Sigmoid colon (tissue), 7 donors: ENCODE measurements around the gene FGF5. TPM values are rescaled to one million over a fixed set of nuclear protein-coding genes. Genes with fewer than 3 reads are reported as not detected.
A peak's percentile ranks its signal among the peaks of the same experiment; 100 is the strongest.

Source experiments
- DNase-seq: peaks from one replicate; pipeline ENCODE4 v3.0.0-alpha.2; 2019
- H3K27ac ChIP-seq, 4 donors: fragments of 200-600 bp; sonication (generic); one replicate each; pipeline ENCODE4 v1.5.1; 2016 to 2019; ENCODE audit warnings: mild to moderate bottlenecking in 1 of 4
- H3K27me3 ChIP-seq, 3 donors: fragments of 200-600 bp; sonication (generic); one replicate each; pipeline ENCODE4 v1.5.1; 2019; ENCODE audit warnings: mild to moderate bottlenecking in 1 of 3
- H3K36me3 ChIP-seq, 4 donors: fragments of 200-600 bp; sonication (generic); one replicate each; pipeline ENCODE4 v1.5.1; 2016 to 2019
- H3K4me1 ChIP-seq, 4 donors: fragments of 200-600 bp; sonication (generic); one replicate each; pipeline ENCODE4 v1.5.1; 2017 to 2019
- H3K4me3 ChIP-seq, 4 donors: fragments of 200-600 bp; sonication (generic); one replicate each; pipeline ENCODE4 v1.5.1; 2017 to 2019; ENCODE audit warnings: mild to moderate bottlenecking in 2 of 4, moderate library complexity in 1 of 4
- H3K9me3 ChIP-seq, 4 donors: fragments of 200-600 bp in 3 of 4; sonication (generic) in 3 of 4; one replicate each; pipeline versions ENCODE4 v1.5.1 to v1.6.1; 2013 to 2019
- EP300 ChIP-seq, 4 donors: sonication (generic); formaldehyde crosslinking; IDR thresholded peaks; one replicate each; pipeline ENCODE4 v1.6.1; 2017; ENCODE audit warnings: antibody characterized with exemption in 4 of 4
- POLR2A ChIP-seq, 2 donors: fragments of 450-650 bp; IDR thresholded peaks; one replicate each; pipeline ENCODE4 v1.6.1; 2016; ENCODE audit warnings: antibody characterized with exemption in 2 of 2, mild to moderate bottlenecking in 2 of 2, moderate library complexity in 2 of 2
- POLR2AphosphoS5 ChIP-seq, 4 donors: sonication (generic); formaldehyde crosslinking; IDR thresholded peaks; one replicate each; pipeline ENCODE4 v1.6.1; 2017; ENCODE audit warnings: antibody characterized with exemption in 4 of 4
- WGBS, 2 donors: extraction: QIAGEN DNeasy Blood & Tissue Kit; methylation state at CpG; one replicate each; pipeline ENCODE4 v1.1.7; 2013; 5-methylcytosine and 5-hydroxymethylcytosine counted together
- intact Hi-C: fragments of 100-400 bp; cut with DNase I; formaldehyde crosslinking; loops from one replicate; pipeline ENCODE4 v1.15.1; 2023
- polyA plus RNA-seq, 3 donors: library from polyadenylated mRNA; stranded (reverse); fragments of 200-250 nt; gene quantifications; one replicate each; pipeline ENCODE4 v1.2.3, GENCODE V29; 2013
- total RNA-seq, 4 donors: library from RNA; depleted of rRNA; stranded (reverse); fragments of >200 nt; gene quantifications; one replicate each; pipeline ENCODE4 v1.1.0, GENCODE V29; 2016
- TF ChIP-seq, protein P1 (sequence below), 4 experiments: fragments of 450-650 bp in 3 of 4; fragments of 200-600 bp in 1 of 4; IDR thresholded peaks; one replicate each; pipeline ENCODE4 v1.5.1; 2016 to 2019; ENCODE audit warnings: antibody characterized with exemption in 4 of 4, mild to moderate bottlenecking in 3 of 4, moderate library complexity in 2 of 4
- donor health status: healthy with polysubstance abuse.
- donor health status: Bipolar disorder and iron deficiency.
- donor health status: healthy.

The FGF5 gene
- total and polyA plus RNA-seq, 7 donors: 0.03 to 6.2 (median 1.1) TPM; not detected in 2

DNA sequence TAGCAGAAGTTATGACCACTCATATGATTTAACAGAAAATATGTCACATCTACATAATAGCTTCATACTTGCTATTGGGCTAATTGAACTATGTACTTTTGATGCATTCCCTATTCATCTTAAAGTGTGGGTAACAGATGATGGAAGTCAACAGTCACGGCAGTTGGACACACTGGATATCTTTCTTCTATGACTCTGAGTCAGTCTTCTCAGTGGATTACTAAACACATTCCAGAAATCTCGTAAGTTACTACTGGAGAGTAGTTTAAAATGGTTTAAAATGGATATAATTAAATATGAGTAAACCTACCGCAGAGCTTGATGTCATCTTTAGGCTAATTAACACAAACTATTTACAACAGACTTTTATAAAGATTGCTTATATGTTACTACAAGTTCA, 39.0 kb downstream of the FGF5 start:
- Histone ChIP-seq H3K4me1 (peaks cover 0 to 25% (median 19%) of the 10 kb centered on the region in 4 donors), H3K27ac (peak overlapping the region in 1 of 4 donors; percentile 82), H3K27me3 (no peaks in the 10 kb centered on the region), H3K9me3 (no peaks in the 10 kb centered on the region), H3K4me3 (no peak overlapping the region), H3K36me3 (no peaks in the 10 kb centered on the region)
- 71 to 77% methylated on average over 3 of the region's 3 CpGs for WGBS, 2 donors
- intact Hi-C loops: no loop called here
- TF ChIP-seq POLR2A (IDR thresholded peaks at IDR 0.05) (no peak), EP300 (IDR thresholded peaks at IDR 0.05) (no peak)
- DNase-seq: no peak

DNA sequence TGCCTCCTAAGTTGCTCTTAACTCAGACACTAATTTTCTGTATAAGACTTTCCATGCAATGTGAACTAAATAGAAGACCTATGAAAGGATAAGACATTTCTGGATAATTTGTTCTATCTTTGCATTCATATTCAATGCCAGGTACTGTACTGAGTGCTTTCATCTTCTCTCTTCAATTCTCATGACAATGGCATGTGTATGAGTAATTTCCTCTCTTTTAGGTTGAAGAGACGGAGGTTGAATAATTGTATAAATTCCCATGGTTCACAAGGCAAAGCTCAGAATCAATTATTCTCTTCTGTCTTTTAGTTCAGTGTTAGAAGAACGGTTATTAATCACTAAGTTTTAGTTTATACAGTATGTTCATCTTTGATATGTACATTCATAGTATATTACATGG, 39.8 kb downstream of the FGF5 start:
- 88 to 90% methylated on average over 2 of the region's 2 CpGs for WGBS, 2 donors
- Histone ChIP-seq H3K4me3 (no peak overlapping the region), H3K36me3 (no peaks in the 10 kb centered on the region), H3K27me3 (no peaks in the 10 kb centered on the region), H3K4me1 (peaks cover 0 to 25% (median 19%) of the 10 kb centered on the region in 4 donors), H3K27ac (peak overlapping the region in 1 of 4 donors; percentile 82), H3K9me3 (no peaks in the 10 kb centered on the region)
- intact Hi-C loops: no loop called here
- DNase-seq: no peak
- TF ChIP-seq EP300 (IDR thresholded peaks at IDR 0.05) (no peak), POLR2AphosphoS5 (IDR thresholded peaks at IDR 0.05) (no peak), POLR2A (IDR thresholded peaks at IDR 0.05) (no peak)
- TF ChIP-seq, protein P1, sequence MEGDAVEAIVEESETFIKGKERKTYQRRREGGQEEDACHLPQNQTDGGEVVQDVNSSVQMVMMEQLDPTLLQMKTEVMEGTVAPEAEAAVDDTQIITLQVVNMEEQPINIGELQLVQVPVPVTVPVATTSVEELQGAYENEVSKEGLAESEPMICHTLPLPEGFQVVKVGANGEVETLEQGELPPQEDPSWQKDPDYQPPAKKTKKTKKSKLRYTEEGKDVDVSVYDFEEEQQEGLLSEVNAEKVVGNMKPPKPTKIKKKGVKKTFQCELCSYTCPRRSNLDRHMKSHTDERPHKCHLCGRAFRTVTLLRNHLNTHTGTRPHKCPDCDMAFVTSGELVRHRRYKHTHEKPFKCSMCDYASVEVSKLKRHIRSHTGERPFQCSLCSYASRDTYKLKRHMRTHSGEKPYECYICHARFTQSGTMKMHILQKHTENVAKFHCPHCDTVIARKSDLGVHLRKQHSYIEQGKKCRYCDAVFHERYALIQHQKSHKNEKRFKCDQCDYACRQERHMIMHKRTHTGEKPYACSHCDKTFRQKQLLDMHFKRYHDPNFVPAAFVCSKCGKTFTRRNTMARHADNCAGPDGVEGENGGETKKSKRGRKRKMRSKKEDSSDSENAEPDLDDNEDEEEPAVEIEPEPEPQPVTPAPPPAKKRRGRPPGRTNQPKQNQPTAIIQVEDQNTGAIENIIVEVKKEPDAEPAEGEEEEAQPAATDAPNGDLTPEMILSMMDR (IDR thresholded peaks at IDR 0.05): no peak

DNA sequence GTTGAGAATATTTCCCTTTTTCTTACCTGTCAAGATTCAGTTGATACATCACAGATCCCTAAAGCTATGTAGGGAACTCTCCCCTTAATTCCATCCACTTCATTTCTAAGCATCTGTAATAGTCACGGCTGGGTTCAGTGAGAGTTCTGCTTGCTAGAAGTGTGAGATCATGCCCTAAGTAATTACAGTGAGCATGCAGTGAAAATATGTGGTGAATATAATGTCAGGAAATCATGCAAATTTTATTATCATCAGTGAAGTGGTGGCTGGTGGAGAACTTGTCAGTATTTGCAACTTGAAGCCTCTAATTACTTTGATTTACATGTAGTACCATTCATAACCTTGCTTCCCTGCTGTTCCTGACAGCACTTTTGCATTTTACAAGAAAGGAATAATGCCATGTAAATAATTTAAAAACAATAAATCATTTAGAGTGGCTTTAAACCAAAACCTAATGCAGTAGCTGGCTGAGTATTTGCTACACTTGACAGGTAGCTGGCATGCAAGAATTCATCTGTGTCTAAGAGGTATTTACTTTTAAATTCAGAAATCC, 40.8 kb downstream of the FGF5 start:
- no peaks in the 10 kb centered on the region for H3K9me3 ChIP-seq
- peak overlapping the region; percentile 53 to 82 (median 66) for H3K27ac ChIP-seq
- H3K27me3 ChIP-seq: no peaks in the 10 kb centered on the region
- 44 to 52% methylated on average over 1 of the region's 1 CpG for WGBS, 2 donors
- intact Hi-C loops: no loop called here
- TF ChIP-seq POLR2A (IDR thresholded peaks at IDR 0.05) (no peak), POLR2AphosphoS5 (IDR thresholded peaks at IDR 0.05) (peak in 3 of 4 donors; percentile 19 to 66 (median 49))
- peak overlapping the region in 2 of 4 donors; percentile 11 to 33 for H3K4me3 ChIP-seq
- peaks cover 0 to 25% (median 19%) of the 10 kb centered on the region in 4 donors for H3K4me1 ChIP-seq
- H3K36me3 ChIP-seq: no peaks in the 10 kb centered on the region
- DNase-seq: no peak

DNA sequence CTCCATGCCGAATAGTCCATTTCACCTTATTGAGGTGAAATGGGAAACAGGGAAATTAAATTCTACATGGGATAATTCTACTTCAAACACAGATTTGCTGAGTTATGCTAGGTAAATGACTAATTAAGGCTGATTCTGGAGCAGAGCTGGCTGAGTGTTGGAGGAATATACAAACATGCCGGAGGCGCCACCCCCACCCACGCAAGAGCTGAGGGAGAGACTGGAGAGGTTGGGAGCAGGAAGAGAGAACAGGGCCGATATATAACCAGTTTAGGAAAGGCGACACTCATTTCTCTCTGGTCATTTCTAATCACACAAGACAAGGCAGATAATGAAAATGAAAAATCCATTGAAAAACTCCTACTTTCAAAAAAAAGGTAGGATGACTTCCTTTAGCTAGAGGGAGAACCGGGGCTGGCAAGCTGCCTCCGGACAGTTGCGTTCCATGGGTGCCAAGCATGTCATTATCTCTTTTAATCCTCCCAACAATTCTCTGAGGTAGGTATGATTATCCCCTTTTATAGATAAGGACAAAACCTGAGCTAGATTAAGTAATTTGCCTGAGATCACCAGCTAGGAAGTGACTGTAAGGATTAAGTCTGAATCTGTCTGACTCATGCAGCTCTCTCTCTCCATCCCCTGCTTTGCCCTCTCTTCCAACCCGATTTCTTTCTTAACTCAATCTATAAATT, 41.5 kb downstream of the FGF5 start:
- peak overlapping the region; percentile 53 to 82 (median 66) for H3K27ac ChIP-seq
- TF ChIP-seq EP300 (IDR thresholded peaks at IDR 0.05): no peak
- TF ChIP-seq POLR2AphosphoS5 (IDR thresholded peaks at IDR 0.05): no peak
- TF ChIP-seq, protein P1 (IDR thresholded peaks at IDR 0.05): no peak
- no peak for TF ChIP-seq POLR2A (IDR thresholded peaks at IDR 0.05)
- intact Hi-C loops: no loop called here
- WGBS, 2 donors: 59 to 69% methylated on average over 10 of the region's 10 CpGs
- H3K36me3 ChIP-seq: no peaks in the 10 kb centered on the region
- peak; percentile 43 for DNase-seq
- H3K4me3 ChIP-seq: peak overlapping the region in 2 of 4 donors; percentile 11 to 33
- no peaks in the 10 kb centered on the region for H3K27me3 ChIP-seq
- H3K4me1 ChIP-seq: peaks cover 0 to 25% (median 19%) of the 10 kb centered on the region in 4 donors
- no peaks in the 10 kb centered on the region for H3K9me3 ChIP-seq

DNA sequence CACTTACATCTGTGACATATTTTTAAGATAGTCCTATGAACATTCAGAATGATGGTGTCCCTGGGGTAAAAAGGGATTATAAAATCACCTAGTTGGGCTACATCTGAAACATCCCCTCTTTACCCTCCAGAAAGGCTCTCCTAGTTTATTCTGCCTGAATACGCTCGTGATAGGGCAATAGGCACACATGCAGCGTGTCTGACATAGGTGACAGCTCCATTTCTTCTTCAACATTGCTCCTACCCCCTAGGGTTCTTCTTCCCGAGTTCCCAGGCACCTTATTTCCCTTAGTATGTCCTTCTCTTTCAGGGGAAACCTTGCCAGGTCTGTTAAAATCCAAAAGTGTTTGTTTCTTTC, 42.0 kb downstream of the FGF5 start:
- no peak for TF ChIP-seq POLR2AphosphoS5 (IDR thresholded peaks at IDR 0.05)
- TF ChIP-seq EP300 (IDR thresholded peaks at IDR 0.05): no peak
- TF ChIP-seq, protein P1 (IDR thresholded peaks at IDR 0.05): no peak
- TF ChIP-seq POLR2A (IDR thresholded peaks at IDR 0.05): no peak
- no peak for DNase-seq
- Histone ChIP-seq H3K9me3 (no peaks in the 10 kb centered on the region), H3K27me3 (no peaks in the 10 kb centered on the region), H3K4me1 (peaks cover 0 to 25% (median 19%) of the 10 kb centered on the region in 4 donors), H3K27ac (peak overlapping the region in 3 of 4 donors; percentile 13 to 82 (median 63)), H3K4me3 (no peak overlapping the region), H3K36me3 (no peaks in the 10 kb centered on the region)
- 48 to 67% methylated on average over 4 of the region's 4 CpGs for WGBS, 2 donors
- intact Hi-C loops: no loop called here
